Measurements from ENCODE around the gene ICAM5. TPM values are rescaled to one million over a fixed set of nuclear protein-coding genes. Genes with fewer than 3 reads are reported as not detected.

The ICAM5 gene
- polyA plus RNA-seq, 1 donor (not counting 4 experiments of a cell fraction or from before 2014, with no cell fraction given) = 0.20 TPM

DNA sequence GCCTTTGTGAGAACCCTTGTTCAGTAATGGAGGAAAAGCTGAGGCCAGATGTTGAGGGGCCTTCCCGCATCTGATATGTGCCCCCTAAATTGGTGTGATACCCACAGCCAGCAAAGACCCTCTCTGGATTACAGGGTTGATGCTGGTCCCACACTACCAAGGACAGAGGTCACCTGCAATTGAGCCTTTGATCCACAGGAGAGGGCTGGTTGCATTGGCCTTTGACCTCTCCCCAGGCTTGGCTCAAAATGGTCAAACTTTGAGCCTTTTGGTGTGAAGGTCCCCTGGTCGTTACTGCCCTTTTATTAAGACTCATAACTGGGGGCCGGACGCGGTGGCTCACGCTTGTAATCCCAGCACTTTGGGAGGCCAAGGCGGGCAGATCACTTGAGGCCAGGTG is 46.1 kb upstream of the ICAM5 start:
- TF ChIP-seq, protein P1, sequence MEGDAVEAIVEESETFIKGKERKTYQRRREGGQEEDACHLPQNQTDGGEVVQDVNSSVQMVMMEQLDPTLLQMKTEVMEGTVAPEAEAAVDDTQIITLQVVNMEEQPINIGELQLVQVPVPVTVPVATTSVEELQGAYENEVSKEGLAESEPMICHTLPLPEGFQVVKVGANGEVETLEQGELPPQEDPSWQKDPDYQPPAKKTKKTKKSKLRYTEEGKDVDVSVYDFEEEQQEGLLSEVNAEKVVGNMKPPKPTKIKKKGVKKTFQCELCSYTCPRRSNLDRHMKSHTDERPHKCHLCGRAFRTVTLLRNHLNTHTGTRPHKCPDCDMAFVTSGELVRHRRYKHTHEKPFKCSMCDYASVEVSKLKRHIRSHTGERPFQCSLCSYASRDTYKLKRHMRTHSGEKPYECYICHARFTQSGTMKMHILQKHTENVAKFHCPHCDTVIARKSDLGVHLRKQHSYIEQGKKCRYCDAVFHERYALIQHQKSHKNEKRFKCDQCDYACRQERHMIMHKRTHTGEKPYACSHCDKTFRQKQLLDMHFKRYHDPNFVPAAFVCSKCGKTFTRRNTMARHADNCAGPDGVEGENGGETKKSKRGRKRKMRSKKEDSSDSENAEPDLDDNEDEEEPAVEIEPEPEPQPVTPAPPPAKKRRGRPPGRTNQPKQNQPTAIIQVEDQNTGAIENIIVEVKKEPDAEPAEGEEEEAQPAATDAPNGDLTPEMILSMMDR (optimal IDR thresholded peaks at IDR 0.05 in 1 of 3, IDR thresholded peaks at IDR 0.05 in 1 of 3, conservative IDR thresholded peaks at IDR 0.05 in 1 of 3; ENCODE audit: extremely low read depth in 1 of 3, insufficient read depth in 2 of 3, low read length in 3 of 3) = no peak
- no peak for TF ChIP-seq EZH2 (IDR thresholded peaks at IDR 0.05; ENCODE audit: low read length)
- Histone ChIP-seq H3K27ac (ENCODE audit: control insufficient read depth, insufficient read depth, low read length) (no peak overlapping the region), H3K4me3 (ENCODE audit: control insufficient read depth in 2 of 3, extremely low read depth in 1 of 3, insufficient read depth in 2 of 3, low read depth in 1 of 3, low read length in 3 of 3) (no peak overlapping the region), H3K9me1 (ENCODE audit: control insufficient read depth, extremely low read depth, insufficient read depth, low read length) (no peaks in the 10 kb centered on the region), H3K4me1 (ENCODE audit: control insufficient read depth, extremely low read depth, insufficient read depth, low read length) (peaks cover 3% of the 10 kb centered on the region), H3K36me3 (ENCODE audit: control insufficient read depth in 2 of 2, extremely low read depth in 1 of 2, insufficient read depth in 2 of 2, low read length in 2 of 2) (no peaks in the 10 kb centered on the region), H3K9me3 (ENCODE audit: control insufficient read depth, low read depth, low read length) (no peaks in the 10 kb centered on the region), H3K27me3 (ENCODE audit: control insufficient read depth, extremely low read depth, insufficient read depth, low read length) (no peaks in the 10 kb centered on the region), H3K9ac (ENCODE audit: control insufficient read depth, extremely low read depth, insufficient read depth, low read length) (no peak overlapping the region), H4K20me1 (ENCODE audit: control insufficient read depth, extremely low read depth, insufficient read depth, low read length) (no peaks in the 10 kb centered on the region), H3K79me2 (ENCODE audit: control insufficient read depth, insufficient read depth, low read length) (no peaks in the 10 kb centered on the region), H2AFZ (ENCODE audit: control insufficient read depth, low read length) (no peak overlapping the region), H3K4me2 (ENCODE audit: control insufficient read depth, extremely low read depth, insufficient read depth, low read depth, low read length) (no peak overlapping the region)
- FAIRE-seq (no peak), DNase-seq (ENCODE audit: low read depth, low spot score) (no peak)
- dilution Hi-C loops (cut with MboI; ENCODE audit: extremely low pct_ligation_motif_present, low sequenced_read_pairs) = no loop called here

DNA sequence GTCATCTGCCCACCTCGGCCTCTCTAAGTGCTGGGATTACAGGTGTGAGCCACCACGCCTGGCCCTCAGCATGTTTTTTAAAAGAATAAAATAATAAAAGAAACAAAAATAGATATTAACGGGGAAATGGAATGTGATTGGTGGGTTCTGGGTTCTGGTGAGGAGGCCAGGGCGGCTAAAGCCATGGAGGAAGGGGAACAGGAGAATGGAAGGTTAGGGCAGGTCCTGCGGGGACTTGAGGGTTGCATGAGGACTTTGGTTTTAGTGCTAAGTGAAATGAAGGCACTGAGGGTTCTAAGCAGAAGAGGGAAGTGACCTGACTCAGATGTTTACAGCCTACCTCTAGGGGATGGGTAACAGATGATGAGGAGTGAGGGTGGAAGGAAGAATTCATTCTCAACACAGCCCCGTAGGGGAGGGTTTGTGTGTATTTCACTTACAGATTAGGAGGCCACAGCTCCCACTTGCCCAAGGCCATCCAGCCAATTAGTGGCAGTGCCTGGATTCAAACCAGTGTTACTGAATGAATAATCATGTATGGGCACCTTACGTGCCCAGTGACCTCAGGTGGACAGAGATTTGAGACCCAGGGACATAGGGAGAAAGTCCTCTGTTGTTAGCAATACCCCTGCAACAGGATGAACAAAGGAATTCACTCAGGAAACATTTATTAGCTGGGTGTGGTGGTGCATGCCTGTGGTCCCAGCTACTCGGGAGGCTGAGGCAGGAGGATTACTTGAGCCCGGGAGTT is 44.4 kb upstream of the ICAM5 start:
- Histone ChIP-seq H3K36me3 (ENCODE audit: control insufficient read depth in 2 of 2, extremely low read depth in 1 of 2, insufficient read depth in 2 of 2, low read length in 2 of 2) (no peaks in the 10 kb centered on the region), H3K9me3 (ENCODE audit: control insufficient read depth, low read depth, low read length) (no peaks in the 10 kb centered on the region), H3K79me2 (ENCODE audit: control insufficient read depth, insufficient read depth, low read length) (no peaks in the 10 kb centered on the region), H2AFZ (ENCODE audit: control insufficient read depth, low read length) (no peak overlapping the region), H3K4me1 (ENCODE audit: control insufficient read depth, extremely low read depth, insufficient read depth, low read length) (peaks cover 7% of the 10 kb centered on the region), H4K20me1 (ENCODE audit: control insufficient read depth, extremely low read depth, insufficient read depth, low read length) (no peaks in the 10 kb centered on the region), H3K27me3 (ENCODE audit: control insufficient read depth, extremely low read depth, insufficient read depth, low read length) (no peaks in the 10 kb centered on the region), H3K27ac (ENCODE audit: control insufficient read depth, insufficient read depth, low read length) (no peak overlapping the region), H3K9me1 (ENCODE audit: control insufficient read depth, extremely low read depth, insufficient read depth, low read length) (no peaks in the 10 kb centered on the region), H3K4me2 (ENCODE audit: control insufficient read depth, extremely low read depth, insufficient read depth, low read depth, low read length) (no peak overlapping the region), H3K4me3 (ENCODE audit: control insufficient read depth in 2 of 3, extremely low read depth in 1 of 3, insufficient read depth in 2 of 3, low read depth in 1 of 3, low read length in 3 of 3) (no peak overlapping the region), H3K9ac (ENCODE audit: control insufficient read depth, extremely low read depth, insufficient read depth, low read length) (no peak overlapping the region)
- FAIRE-seq (no peak), DNase-seq (ENCODE audit: low read depth, low spot score) (no peak)
- dilution Hi-C loops (cut with MboI; ENCODE audit: extremely low pct_ligation_motif_present, low sequenced_read_pairs) = no loop called here
- TF ChIP-seq, protein P1 (optimal IDR thresholded peaks at IDR 0.05 in 1 of 3, IDR thresholded peaks at IDR 0.05 in 1 of 3, conservative IDR thresholded peaks at IDR 0.05 in 1 of 3; ENCODE audit: extremely low read depth in 1 of 3, insufficient read depth in 2 of 3, low read length in 3 of 3) = no peak
- no peak for TF ChIP-seq EZH2 (IDR thresholded peaks at IDR 0.05; ENCODE audit: low read length)

Measured in keratinocyte (primary cell).